HT-29 (cell line): ENCODE data around the gene MAP7. TPM values are rescaled to one million over a fixed set of nuclear protein-coding genes. Genes with fewer than 3 reads are reported as not detected.
A peak's percentile ranks its signal among the peaks of the same experiment; 100 is the strongest.

ENCODE experiments used
- DNase-seq: peaks from one replicate; pipeline ENCODE4 v3.0.0-alpha.2; 2015; ENCODE audit warnings: low spot score
- total RNA-seq: library from RNA; depleted of rRNA; stranded (reverse); fragments of >200 nt; shearing (Covaris generic); gene quantifications from 2 replicates; pipeline ENCODE4 v1.2.3, GENCODE V29; 2014

The MAP7 gene
- total RNA-seq, 1 experiment from 2014 or later, result 44.6 TPM

DNA sequence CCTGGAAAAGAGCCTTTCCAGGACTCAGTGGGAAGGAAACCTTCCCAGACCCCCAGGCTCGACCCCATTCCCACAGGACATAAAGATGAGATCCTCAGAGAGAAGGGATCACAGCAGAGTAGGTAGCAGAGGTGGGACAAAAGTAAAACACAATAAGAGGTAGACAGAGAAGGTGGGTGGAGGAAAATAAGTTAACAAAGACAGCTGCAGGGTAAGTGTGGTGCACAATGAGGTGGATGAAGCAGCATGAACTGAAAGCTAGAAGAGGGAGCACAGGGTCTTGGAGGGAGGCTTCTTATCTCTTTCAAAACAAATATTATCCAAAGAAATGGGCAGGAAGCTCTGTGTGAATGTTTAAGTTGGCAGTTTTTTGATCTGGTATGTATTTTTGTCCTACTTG is 14.0 kb upstream of the MAP7 start:
- no peak for DNase-seq

DNA sequence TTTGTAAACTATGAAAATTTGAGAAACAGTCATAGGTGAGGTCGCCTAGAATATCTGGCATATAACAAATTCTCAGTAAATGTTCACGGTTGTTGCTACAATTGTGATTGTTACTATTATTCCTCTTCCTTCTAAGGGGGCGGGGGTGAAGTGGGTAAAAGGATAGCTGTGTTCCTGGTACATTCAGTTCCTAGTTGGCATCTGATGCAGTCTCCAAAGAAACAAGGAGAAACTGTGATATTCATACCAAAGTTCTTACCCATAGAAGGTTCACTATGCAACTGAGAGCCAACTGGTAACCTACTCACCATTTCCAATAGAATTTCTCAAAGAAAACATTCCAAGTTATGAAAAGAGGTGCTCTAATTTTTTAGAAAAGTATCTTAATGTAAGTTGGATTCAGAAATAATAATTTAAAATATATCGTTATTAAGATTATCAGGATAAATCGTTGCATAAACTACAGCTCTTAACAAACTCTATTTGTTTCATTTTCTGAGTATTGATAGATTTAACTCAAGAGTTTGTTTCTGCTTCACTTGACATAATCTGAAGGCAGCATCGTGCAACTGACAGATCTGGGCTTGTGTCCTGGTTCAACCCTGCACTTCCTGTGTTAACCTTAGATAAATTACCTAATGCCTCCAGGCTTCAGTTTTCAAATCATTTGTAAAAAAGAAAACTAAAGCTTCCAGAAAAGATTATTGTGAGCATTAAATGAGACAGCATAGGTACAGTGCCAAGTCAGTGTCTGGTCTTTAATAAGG is 13.3 kb upstream of the MAP7 start:
- no peak for DNase-seq

DNA sequence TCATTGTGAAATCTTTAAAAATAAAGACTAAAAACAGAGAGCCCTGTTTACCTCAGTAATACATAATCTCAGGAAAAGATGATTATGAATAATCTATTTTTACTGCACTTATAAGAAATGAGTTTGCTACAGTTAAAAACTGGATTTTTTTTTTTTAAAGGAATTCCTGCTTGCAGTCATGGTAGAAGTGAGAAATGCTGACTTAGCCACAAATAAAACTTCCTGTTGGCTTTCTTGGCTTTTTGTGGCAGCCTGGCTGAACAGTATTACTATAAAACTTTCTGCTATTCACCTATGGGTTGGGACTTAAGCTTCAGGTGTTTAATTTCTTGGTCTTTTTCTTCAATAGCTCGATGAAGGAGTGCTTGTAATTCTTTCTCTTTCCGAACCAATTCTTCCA is 12.0 kb upstream of the MAP7 start:
- DNase-seq, result no peak

DNA sequence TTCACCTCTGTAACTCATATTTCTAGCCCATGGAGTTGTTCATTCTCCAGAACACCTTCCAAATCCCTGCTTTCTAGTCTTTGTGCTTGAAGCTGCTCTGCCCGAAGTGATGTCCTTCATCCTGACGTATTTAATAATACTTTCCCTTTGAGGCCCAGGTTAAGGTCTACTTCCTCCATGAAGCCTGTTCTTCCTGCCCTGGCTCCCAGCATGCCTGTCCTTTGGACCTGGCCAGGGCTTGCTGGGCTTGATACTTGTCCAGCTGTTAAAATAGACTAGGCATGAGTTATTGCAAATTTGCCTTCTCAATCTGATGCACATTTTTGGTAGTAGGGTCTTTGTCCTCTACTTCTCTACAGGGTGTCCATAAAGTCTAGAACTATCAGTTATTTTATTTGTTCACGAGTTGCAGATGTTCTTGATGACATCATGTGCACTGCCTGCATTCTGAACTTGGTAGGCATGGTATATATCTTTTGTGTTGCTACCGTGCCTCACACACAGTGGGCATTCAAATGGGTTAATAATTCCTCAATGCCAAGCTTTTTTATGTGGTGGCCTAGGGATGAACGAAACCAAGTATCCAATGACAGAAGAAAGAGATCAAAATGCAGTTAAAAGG is 3.1 kb upstream of the MAP7 start:
- peak; percentile 33 for DNase-seq

DNA sequence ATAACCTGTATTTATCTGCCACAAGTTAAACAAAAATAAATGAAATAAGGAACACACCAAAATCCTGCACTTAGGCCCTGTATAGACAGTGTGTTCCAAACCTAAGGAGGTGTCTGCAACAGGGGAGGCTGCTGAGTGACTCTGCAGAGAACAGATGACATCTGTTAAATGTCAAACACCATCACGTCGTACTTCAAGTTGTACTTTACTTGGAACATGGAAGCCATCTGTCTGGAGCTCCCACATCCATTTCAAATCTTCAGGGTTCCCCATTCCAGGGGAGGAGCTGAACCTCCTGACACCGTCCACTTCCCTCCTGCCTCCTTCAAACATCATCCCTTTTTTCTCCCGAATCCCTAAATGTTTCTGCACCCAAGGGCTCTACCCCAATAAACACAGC is 1.8 kb upstream of the MAP7 start:
- DNase-seq, result no peak

DNA sequence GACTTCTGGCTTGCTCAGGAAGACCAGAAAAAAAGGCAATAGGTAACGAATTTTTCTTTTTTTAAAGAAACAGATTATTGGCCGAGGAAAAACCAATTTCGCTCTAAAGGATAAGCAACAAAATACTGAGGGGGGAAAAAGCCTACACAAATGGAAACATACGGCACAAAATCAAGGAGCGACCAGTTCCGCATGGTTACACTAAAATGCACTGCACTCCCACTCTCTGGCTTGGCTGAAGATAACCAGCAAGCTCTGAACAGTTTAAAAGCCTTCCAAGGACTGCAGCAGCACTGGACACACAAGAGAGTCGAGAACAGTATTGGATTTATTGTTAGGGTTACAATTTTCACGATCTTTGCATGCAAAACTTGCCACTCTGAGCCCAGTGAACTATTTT is 881 bp upstream of the MAP7 start:
- peak; percentile 59 for DNase-seq

DNA sequence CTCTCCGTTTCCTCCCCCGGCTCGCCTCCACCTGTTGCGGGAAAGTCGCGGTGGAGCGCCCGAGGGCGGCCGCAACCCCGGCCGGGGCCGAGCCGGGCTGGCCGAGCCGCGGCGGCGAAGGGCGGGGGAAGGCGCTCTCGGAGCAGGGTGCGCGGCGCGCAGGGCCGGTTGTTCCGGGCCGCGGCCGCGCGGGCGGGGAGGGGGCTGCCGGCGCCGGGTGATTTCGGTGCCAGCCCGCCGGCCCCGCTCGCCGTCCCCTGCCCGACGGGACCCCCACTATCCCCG is 235 bp downstream of the MAP7 start:
- DNase-seq, result no peak

DNA sequence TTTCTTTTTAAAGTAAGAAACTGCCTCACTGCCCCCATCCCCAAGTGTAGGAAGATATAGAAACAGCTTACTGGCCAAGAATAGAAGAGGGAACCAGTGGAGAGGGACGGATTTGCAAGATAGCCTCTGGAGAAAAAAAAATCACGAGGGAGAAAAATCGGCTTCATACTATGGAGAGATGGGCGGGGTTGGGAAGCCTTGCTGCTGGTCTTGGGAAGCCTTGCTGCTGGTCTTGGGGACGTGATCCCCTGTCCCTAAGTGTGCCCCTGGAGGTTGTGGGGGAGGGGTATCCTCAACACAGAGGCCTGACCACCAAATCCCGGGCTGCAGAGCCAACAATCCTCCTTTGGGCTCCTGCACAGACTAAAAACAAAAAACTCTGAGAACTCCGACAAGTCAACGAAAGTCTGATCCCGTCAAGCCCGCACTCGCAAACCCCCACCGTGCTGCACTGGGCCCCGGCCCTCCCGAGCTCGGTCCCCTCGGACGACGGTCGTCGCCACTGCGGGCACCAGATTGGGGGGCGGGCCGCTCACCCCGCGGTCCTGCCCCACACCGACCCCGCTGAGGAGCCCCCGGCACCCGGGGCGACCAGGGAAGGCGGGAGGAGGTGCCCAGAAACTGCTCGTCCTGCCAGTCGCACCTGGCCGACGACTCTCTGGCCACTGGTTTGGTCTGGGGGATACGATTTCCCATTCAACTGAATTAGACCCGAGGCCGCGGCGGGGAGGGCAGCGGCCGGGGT is 750 bp downstream of the MAP7 start:
- peak; percentile 65 for DNase-seq

DNA sequence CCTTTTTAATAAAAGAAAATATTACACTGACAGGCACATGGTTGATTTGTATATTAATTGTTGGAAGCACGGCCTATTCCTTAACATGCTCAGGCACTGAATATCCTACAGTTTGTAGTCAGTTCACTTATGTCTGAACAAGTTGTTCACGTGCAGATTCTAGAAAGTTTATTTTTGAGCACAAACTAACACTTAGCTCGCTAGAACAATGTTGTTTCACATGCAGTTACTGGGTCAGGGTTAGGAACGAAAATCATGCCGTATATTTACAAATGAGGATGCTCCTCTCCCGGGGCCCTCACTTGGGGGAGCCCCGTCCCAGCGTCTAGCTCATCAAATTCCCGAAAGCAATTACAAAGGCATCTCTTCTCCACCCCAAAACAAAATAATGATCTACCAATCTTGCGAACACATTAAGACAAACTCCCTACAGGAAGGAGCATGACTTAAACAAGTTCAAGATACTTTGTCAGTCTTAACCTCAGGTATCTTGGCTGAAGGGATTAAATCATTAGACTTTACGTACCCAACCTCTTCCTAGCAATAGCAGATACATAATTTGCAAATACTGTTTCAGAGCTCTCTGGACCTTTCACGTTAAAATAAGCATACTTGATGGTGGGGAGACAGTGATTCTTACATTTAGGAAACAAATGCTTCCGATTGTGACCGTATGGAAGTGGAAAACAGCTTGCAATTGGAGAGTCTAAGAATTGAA is 1.5 kb downstream of the MAP7 start:
- DNase-seq, result no peak

DNA sequence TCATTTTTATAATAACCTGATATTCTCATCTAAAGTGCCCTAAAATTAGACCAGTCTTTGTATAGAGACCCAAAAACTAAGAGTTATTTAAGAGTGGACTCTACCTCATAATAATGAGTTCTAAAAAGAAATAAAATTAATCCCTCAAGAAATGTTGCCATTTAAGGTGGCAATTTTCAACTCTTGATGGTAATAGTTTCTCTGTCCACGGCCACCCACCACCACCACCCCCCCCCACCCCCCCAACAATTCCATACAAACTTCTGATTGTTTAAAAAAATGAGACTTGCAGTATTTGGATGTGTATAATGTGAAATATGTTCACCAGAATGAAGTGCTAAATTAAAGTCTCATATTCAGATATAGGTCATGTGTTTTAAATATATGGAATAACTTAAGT is 2.4 kb downstream of the MAP7 start:
- DNase-seq, result no peak

DNA sequence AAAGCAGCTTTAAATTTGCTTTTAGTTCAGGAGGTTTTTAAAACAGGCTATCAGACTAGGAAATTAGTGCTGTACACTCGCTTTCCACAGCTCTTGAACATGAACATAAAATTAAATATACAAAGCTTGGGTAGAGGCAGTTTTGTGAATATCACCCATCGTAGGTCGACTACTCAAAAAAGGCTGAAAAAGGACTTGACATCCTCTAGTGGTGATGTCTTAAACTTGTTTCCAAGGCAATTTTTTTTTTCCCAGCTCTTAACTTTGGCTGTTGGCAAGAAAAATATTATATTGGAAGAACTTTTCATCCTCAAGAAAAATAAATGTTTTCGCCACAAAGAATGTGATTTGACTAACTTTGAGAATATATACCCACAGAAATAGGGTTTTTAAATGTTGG is 2.9 kb downstream of the MAP7 start:
- DNase-seq, result peak; percentile 63

DNA sequence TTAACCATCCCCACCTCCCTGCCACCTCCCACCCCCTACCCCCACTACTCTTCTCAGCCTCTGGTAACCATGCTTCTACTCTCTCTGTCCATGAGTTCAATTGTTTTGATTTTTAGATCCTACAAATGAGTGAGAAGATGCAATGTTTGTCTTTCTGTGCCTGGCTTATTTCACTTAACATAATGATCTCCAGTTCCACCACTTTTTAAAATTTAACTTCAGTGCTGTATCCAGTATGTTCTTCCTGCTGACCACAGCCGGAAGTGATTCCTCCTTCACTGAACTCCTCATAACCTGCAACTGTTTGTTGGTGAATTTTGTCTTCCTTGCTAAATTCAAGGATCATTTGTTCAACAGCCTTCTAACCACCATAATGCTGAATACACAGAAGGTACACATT is 3.9 kb downstream of the MAP7 start:
- DNase-seq, result no peak

DNA sequence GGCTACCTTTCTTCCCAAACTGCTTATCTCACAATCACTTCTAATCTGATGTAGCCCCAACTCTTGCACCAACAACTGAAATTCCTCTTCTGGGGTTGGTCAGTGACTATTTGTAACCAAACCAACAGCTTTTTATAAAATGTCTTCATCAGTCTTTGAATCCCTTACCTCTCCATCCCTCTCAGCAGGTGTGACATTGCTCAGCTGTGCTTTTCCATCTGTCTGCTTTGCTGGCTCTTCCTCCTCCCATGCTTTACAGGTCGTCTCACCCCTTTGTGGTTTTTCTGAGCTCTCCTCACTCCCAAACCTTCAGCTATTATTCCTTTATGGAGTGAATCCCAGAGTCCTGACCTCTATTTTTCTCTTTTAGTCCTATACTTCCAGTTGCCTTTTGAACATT is 5.9 kb downstream of the MAP7 start:
- no peak for DNase-seq

DNA sequence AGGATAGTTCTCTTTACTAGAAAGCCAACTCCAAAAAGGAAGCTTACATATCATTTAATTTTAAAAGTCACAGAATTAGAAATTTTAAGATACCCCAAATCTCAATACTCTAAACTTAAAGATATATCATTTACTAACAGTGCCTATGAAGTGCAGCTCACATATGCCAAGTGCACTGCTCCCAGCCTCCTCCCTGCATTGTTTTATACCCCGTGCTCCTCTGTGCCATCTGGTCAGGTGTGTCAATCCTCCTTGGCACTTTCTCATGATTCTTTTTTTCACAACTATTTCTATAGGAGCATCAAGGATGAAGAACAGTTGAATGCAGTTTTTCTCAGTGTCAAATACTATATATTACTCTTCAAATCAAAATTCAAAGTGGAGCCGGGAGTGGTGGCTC is 8.8 kb downstream of the MAP7 start:
- no peak for DNase-seq

DNA sequence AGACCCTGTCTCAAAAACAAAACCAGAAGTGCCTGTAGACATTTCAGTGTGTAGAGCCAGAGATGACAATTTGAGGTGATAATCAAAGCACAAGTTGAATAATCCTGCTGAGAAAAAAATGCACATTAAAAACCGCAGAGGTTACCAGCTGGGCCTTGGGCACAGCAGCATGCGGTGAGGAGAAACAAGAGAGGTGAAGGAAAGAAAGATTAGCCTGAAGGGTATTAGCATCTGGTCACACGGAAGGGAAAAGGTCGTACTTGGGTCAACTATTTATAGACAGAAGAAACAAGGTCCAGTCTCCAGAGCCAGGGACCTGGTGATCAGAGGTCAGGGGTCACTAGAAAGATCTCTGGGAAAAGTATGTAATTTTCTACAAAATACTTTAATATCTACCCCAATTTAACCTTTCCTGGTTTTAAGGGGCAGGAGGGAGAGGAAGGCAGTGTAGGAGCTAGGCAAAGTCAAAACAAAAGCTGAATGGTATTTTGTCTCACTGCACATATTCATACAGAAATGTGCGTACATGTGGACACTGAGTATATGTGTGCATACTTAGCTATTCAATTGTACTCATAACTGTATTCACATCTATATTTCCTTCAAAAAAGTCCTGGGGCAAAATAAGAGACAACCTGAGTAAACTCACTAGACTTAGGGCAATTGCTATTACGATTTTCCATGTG is 10.1 kb downstream of the MAP7 start:
- no peak for DNase-seq

DNA sequence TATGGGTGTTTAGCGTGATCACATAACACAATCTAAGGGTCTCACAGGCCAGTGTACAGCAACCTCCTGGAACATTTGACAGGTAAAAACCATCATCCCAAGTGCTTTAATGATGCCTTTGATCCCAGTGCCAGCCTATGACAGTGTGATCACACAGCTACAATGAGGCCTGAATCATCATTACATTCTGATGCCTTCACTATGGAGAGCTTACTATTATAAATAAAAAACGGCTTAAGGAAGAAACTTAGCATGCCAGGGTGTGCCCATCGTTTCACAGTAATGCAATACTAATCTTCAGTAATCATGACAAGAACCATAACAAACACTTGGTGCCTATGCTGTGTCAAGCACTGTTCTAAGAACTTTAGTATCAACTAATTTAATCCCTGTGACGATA is 11.4 kb downstream of the MAP7 start:
- no peak for DNase-seq

DNA sequence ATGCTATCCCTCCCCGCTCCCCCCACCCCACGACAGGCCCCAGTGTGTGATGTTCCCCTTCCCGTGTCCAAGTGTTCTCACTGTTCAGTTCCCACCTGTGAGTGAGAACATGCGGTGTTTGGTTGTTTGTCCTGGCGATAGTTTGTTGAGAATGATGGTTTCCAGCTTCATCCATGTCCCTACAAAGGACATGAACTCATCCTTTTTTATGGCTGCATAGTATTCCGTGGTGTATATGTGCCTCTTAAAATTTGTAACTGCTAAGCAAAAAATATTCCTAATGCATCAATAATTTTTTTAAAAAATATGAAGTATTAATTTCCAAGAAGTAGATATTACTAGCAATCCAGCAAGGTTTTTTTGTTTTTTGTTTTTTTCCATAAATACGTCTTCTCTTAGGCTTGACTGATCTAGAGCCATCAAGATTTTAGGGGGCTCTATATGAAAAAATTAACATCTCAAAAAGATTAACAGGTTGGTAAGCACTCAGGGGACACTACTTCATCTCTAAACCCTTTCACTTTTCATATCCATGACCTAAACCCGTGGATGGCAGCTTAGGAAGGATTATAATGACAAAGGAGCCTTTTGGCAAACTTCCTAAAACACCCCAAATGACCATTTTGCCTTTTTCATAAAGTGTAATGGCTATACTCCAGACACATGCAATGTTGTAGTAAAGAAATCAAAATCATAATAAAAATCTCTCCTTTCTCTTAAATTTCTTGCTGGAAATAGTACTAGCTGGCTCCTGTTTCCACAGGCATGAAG is 14.2 kb downstream of the MAP7 start:
- DNase-seq, result no peak

DNA sequence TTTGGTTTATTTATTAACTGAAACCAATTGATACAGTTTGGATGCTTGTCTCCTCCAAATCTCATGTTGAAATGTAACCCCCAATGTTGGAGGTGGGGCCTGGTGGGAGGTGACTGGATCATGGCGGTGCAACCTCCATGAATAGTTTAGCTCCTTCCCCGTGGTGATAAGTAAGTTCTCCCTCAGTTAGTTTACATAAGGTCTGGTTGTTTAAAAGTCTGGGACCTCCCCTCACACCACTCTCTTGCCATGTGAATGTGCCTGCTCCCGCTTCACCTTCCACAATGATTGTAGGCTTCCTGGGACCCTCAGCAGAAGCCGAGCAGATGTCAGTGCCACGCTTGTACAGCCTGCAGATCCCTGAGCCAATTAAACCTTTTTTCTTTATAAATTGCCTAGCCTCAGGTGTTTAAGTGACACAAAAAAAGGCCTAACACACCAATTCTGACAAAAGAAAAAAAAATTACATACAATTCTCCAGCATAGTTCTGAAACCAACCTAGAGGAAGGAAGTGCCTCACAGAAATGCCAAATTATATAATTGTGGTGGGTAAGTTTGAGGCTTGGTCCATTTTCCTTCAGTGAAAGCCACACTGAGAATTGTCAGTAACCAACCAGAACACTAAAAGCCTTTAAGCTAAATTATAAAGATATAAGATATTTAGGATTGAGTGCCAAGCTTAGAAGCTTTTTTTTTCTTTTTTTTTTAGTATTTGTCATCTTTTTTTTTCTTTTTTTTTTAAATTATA is 15.0 kb downstream of the MAP7 start:
- DNase-seq, result no peak

DNA sequence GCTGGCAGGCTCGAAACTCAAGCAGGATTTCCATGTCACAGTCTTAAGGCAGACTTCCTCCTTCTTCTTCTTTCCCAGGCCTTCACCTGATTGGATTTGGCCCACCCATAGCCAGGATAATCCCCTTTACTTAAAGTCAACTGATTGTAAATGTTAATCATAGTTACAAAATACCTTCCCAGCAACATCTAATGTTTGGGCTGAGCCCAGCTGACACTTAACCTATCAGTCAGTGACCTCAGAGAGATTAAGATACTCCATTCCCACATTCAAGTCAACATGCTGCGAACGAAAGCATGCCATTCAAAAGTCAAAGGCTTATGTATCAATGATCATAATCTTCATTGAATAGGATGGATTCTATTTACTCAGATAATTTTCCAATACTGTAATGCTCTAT is 16.0 kb downstream of the MAP7 start:
- DNase-seq, result no peak

DNA sequence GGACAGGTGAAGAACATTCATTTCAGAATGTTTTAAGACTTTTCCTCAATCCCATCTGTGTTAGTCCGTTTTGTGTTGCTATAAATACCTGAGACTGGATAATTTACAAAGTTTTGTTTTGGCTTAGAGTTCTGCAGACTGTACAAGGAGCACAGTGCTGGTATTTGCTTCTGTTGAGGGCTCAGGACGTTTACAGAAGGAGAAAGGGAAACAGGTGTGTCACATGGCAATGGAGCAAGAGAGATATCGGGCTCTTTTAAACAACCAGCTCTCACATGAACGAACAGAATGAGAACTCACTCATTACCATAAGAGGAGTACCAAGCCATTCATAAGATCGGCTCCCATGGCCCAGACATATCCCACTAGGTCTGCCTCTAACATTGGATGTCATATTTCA is 16.7 kb downstream of the MAP7 start:
- DNase-seq, result no peak
